ENCODE measurements around the gene RHOBTB3. TPM values are rescaled to one million over a fixed set of nuclear protein-coding genes. Genes with fewer than 3 reads are reported as not detected.

The RHOBTB3 gene
- total and polyA plus RNA-seq, 2 donors, result 18.1 to 33.4 TPM

GRCh38 chr5:95720094-95720786 lies 10.9 kb upstream of the RHOBTB3 start:
- Histone ChIP-seq H3K9me3 (ENCODE audit: control insufficient read depth in 2 of 2, insufficient read depth in 1 of 2, low read length in 1 of 2) (no peaks in the 10 kb centered on the region), H3K4me1 (ENCODE audit: control insufficient read depth in 2 of 2, insufficient read depth in 2 of 2, low read length in 2 of 2) (peaks cover 12 to 18% of the 10 kb centered on the region in 2 donors), H3K27ac (ENCODE audit: low read depth in 1 of 2, low read length in 1 of 2) (no peak overlapping the region), H3K36me3 (ENCODE audit: control insufficient read depth in 2 of 2, insufficient read depth in 2 of 2, low read length in 1 of 2) (no peaks in the 10 kb centered on the region), H3K4me3 (ENCODE audit: low read length in 2 of 2) (no peak overlapping the region), H3K27me3 (ENCODE audit: control insufficient read depth in 2 of 2, insufficient read depth in 1 of 2, low read length in 1 of 2) (no peaks in the 10 kb centered on the region)
- 91% methylated on average over 3 of the region's 3 CpGs for WGBS
- DNase-seq (ENCODE audit: low read depth in 6 of 9, low spot score in 9 of 9), result no peak

- Histone ChIP-seq H3K9me3 (ENCODE audit: control insufficient read depth in 2 of 2, insufficient read depth in 1 of 2, low read length in 1 of 2) (no peaks in the 10 kb centered on the region), H3K36me3 (ENCODE audit: control insufficient read depth in 2 of 2, insufficient read depth in 2 of 2, low read length in 1 of 2) (no peaks in the 10 kb centered on the region), H3K27ac (ENCODE audit: low read depth in 1 of 2, low read length in 1 of 2) (no peak overlapping the region), H3K4me3 (ENCODE audit: low read length in 2 of 2) (no peak overlapping the region), H3K4me1 (ENCODE audit: control insufficient read depth in 2 of 2, insufficient read depth in 2 of 2, low read length in 2 of 2) (peaks cover 12 to 22% of the 10 kb centered on the region in 2 donors), H3K27me3 (ENCODE audit: control insufficient read depth in 2 of 2, insufficient read depth in 1 of 2, low read length in 1 of 2) (no peaks in the 10 kb centered on the region)
- no peak for DNase-seq (ENCODE audit: low read depth in 6 of 9, low spot score in 9 of 9)
- WGBS, result 55% methylated on average over 1 of the region's 1 CpG
These were observed 9.4 kb upstream of the RHOBTB3 start for GRCh38 chr5:95721582-95722295.

GRCh38 chr5:95723632-95724369 lies 7.3 kb upstream of the RHOBTB3 start:
- peak in 1 of 9 donors; percentile 50 for DNase-seq (ENCODE audit: low read depth in 6 of 9, low spot score in 9 of 9)
- no peaks in the 10 kb centered on the region for H3K36me3 ChIP-seq (ENCODE audit: control insufficient read depth in 2 of 2, insufficient read depth in 2 of 2, low read length in 1 of 2)
- no peak overlapping the region for H3K27ac ChIP-seq (ENCODE audit: low read depth in 1 of 2, low read length in 1 of 2)
- peaks cover 5 to 29% of the 10 kb centered on the region in 2 donors for H3K4me1 ChIP-seq (ENCODE audit: control insufficient read depth in 2 of 2, insufficient read depth in 2 of 2, low read length in 2 of 2)
- H3K27me3 ChIP-seq (ENCODE audit: control insufficient read depth in 2 of 2, insufficient read depth in 1 of 2, low read length in 1 of 2), result no peaks in the 10 kb centered on the region
- 75% methylated on average over 5 of the region's 5 CpGs for whole genome bisulfite sequencing
- no peak overlapping the region for H3K4me3 ChIP-seq (ENCODE audit: low read length in 2 of 2)
- H3K9me3 ChIP-seq (ENCODE audit: control insufficient read depth in 2 of 2, insufficient read depth in 1 of 2, low read length in 1 of 2), result no peaks in the 10 kb centered on the region

- Histone ChIP-seq H3K4me3 (ENCODE audit: low read length in 2 of 2) (no peak overlapping the region), H3K27ac (ENCODE audit: low read depth in 1 of 2, low read length in 1 of 2) (no peak overlapping the region)
- 84% methylated on average over 5 of the region's 5 CpGs for WGBS
These were observed 5.9 kb upstream of the RHOBTB3 start for GRCh38 chr5:95725071-95725820.

GRCh38 chr5:95725937-95726810 lies 5.0 kb upstream of the RHOBTB3 start:
- H3K27me3 ChIP-seq (ENCODE audit: control insufficient read depth in 2 of 2, insufficient read depth in 1 of 2, low read length in 1 of 2), result peaks cover 0 to 3% of the 10 kb centered on the region in 2 donors
- 90% methylated on average over 4 of the region's 4 CpGs for WGBS
- H3K4me1 ChIP-seq (ENCODE audit: control insufficient read depth in 2 of 2, insufficient read depth in 2 of 2, low read length in 2 of 2), result peaks cover 5 to 31% of the 10 kb centered on the region in 2 donors
- H3K27ac ChIP-seq (ENCODE audit: low read depth in 1 of 2, low read length in 1 of 2), result peak overlapping the region in 1 of 2 donors; percentile 45
- no peaks in the 10 kb centered on the region for H3K9me3 ChIP-seq (ENCODE audit: control insufficient read depth in 2 of 2, insufficient read depth in 1 of 2, low read length in 1 of 2)
- peak in 1 of 9 donors; percentile 24 for DNase-seq (ENCODE audit: low read depth in 6 of 9, low spot score in 9 of 9)
- H3K4me3 ChIP-seq (ENCODE audit: low read length in 2 of 2), result no peak overlapping the region
- H3K36me3 ChIP-seq (ENCODE audit: control insufficient read depth in 2 of 2, insufficient read depth in 2 of 2, low read length in 1 of 2), result no peaks in the 10 kb centered on the region

More at GRCh38 chr5:95725071-95725820, 5.9 kb upstream of the RHOBTB3 start:
- peaks cover 5 to 28% of the 10 kb centered on the region in 2 donors for H3K4me1 ChIP-seq (ENCODE audit: control insufficient read depth in 2 of 2, insufficient read depth in 2 of 2, low read length in 2 of 2)
- no peaks in the 10 kb centered on the region for H3K36me3 ChIP-seq (ENCODE audit: control insufficient read depth in 2 of 2, insufficient read depth in 2 of 2, low read length in 1 of 2)
- H3K9me3 ChIP-seq (ENCODE audit: control insufficient read depth in 2 of 2, insufficient read depth in 1 of 2, low read length in 1 of 2), result no peaks in the 10 kb centered on the region
- no peak for DNase-seq (ENCODE audit: low read depth in 6 of 9, low spot score in 9 of 9)
- H3K27me3 ChIP-seq (ENCODE audit: control insufficient read depth in 2 of 2, insufficient read depth in 1 of 2, low read length in 1 of 2), result no peaks in the 10 kb centered on the region

GRCh38 chr5:95726811-95727763 lies 4.0 kb upstream of the RHOBTB3 start:
- peaks cover 10 to 35% of the 10 kb centered on the region in 2 donors for H3K4me1 ChIP-seq (ENCODE audit: control insufficient read depth in 2 of 2, insufficient read depth in 2 of 2, low read length in 2 of 2)
- no peaks in the 10 kb centered on the region for H3K9me3 ChIP-seq (ENCODE audit: control insufficient read depth in 2 of 2, insufficient read depth in 1 of 2, low read length in 1 of 2)
- peaks cover 2 to 10% of the 10 kb centered on the region in 2 donors for H3K27me3 ChIP-seq (ENCODE audit: control insufficient read depth in 2 of 2, insufficient read depth in 1 of 2, low read length in 1 of 2)
- H3K4me3 ChIP-seq (ENCODE audit: low read length in 2 of 2), result no peak overlapping the region
- 68% methylated on average over 5 of the region's 5 CpGs for WGBS
- peak in 1 of 9 donors; percentile 22 for DNase-seq (ENCODE audit: low read depth in 6 of 9, low spot score in 9 of 9)
- H3K36me3 ChIP-seq (ENCODE audit: control insufficient read depth in 2 of 2, insufficient read depth in 2 of 2, low read length in 1 of 2), result no peaks in the 10 kb centered on the region
- peak overlapping the region in 1 of 2 donors; percentile 45 for H3K27ac ChIP-seq (ENCODE audit: low read depth in 1 of 2, low read length in 1 of 2)

GRCh38 chr5:95727764-95728191 lies 3.4 kb upstream of the RHOBTB3 start:
- Histone ChIP-seq H3K27me3 (ENCODE audit: control insufficient read depth in 2 of 2, insufficient read depth in 1 of 2, low read length in 1 of 2) (peaks cover 2 to 12% of the 10 kb centered on the region in 2 donors), H3K4me1 (ENCODE audit: control insufficient read depth in 2 of 2, insufficient read depth in 2 of 2, low read length in 2 of 2) (peaks cover 10 to 37% of the 10 kb centered on the region in 2 donors), H3K4me3 (ENCODE audit: low read length in 2 of 2) (no peak overlapping the region), H3K36me3 (ENCODE audit: control insufficient read depth in 2 of 2, insufficient read depth in 2 of 2, low read length in 1 of 2) (no peaks in the 10 kb centered on the region), H3K27ac (ENCODE audit: low read depth in 1 of 2, low read length in 1 of 2) (peak overlapping the region; percentile 9 to 53), H3K9me3 (ENCODE audit: control insufficient read depth in 2 of 2, insufficient read depth in 1 of 2, low read length in 1 of 2) (no peaks in the 10 kb centered on the region)
- peak in 3 of 9 donors; percentile 30 to 68 (median 46) for DNase-seq (ENCODE audit: low read depth in 6 of 9, low spot score in 9 of 9)
- WGBS, result 32% methylated on average over 2 of the region's 2 CpGs
